Vagina (tissue), 2 donors: ENCODE data around the gene AIFM3.

Experiments
- CTCF ChIP-seq, 3 experiments: fragments of 450-650 bp in 2 of 3; fragments of 200-600 bp in 1 of 3; sonication (generic) in 1 of 3; IDR thresholded peaks; one replicate each; pipeline ENCODE4 v1.5.1; 2017 to 2019; ENCODE audit warnings: antibody characterized with exemption in 3 of 3, mild to moderate bottlenecking in 2 of 3, moderate library complexity in 2 of 3
- POLR2A ChIP-seq, 2 donors: fragments of 450-650 bp; IDR thresholded peaks; one replicate each; pipeline ENCODE4 v1.6.1; 2017; ENCODE audit warnings: antibody characterized with exemption in 2 of 2, mild to moderate bottlenecking in 2 of 2, moderate library complexity in 2 of 2
- POLR2AphosphoS5 ChIP-seq, 2 donors: sonication (generic); formaldehyde crosslinking; IDR thresholded peaks; one replicate each; pipeline ENCODE4 v1.9.0; 2017; ENCODE audit warnings: antibody characterized with exemption in 2 of 2, mild to moderate bottlenecking in 2 of 2, low read depth in 1 of 2; ENCODE audit not compliant: insufficient read depth in 1 of 2

- TF ChIP-seq CTCF (IDR thresholded peaks at IDR 0.05) (no peak), POLR2AphosphoS5 (IDR thresholded peaks at IDR 0.05; ENCODE audit: insufficient read depth in 1 of 2, low read depth in 1 of 2) (no peak), POLR2A (IDR thresholded peaks at IDR 0.05) (no peak)
Measured at GRCh38 chr22:20937794-20938671, 29.0 kb upstream of the AIFM3 start.
